Right atrium auricular region (tissue), 2 donors: ENCODE results near the gene TDRD3. TPM values are rescaled to one million over a fixed set of nuclear protein-coding genes. Genes with fewer than 3 reads are reported as not detected.

ENCODE experiments used
- DNase-seq: peaks from one replicate; pipeline ENCODE4 v3.0.0-alpha.2; 2019; ENCODE audit warnings: low spot score
- H3K27ac ChIP-seq, 2 donors: fragments of 200-600 bp; sonication (generic); 1 replicate in 1 of 2; 2 replicates in 1 of 2; pipeline ENCODE4 v1.5.1; 2016 to 2019
- H3K27me3 ChIP-seq, 2 donors: fragments of 200-600 bp; sonication (generic); one replicate each; pipeline versions ENCODE4 v1.5.1 to v1.6.0; 2017 to 2019
- H3K36me3 ChIP-seq: fragments of 200-600 bp; sonication (generic); one replicate; pipeline ENCODE4 v1.5.1; 2016
- H3K4me1 ChIP-seq, 2 donors: fragments of 200-600 bp; sonication (generic); one replicate each; pipeline versions ENCODE4 v1.5.1 to v1.6.0; 2017 to 2019
- H3K4me3 ChIP-seq, 2 donors: fragments of 200-600 bp; sonication (generic); 1 replicate in 1 of 2; 2 replicates in 1 of 2; pipeline ENCODE4 v1.5.1; 2017 to 2019; ENCODE audit warnings: mild to moderate bottlenecking in 1 of 2, moderate library complexity in 1 of 2
- H3K9me3 ChIP-seq, 2 donors: fragments of 200-600 bp; sonication (generic); one replicate each; pipeline ENCODE4 v1.5.1; 2019
- CTCF ChIP-seq, 2 donors: fragments of 200-600 bp; sonication (generic); IDR thresholded peaks; one replicate each; pipeline ENCODE4 v1.5.1; 2019; ENCODE audit warnings: antibody characterized with exemption in 2 of 2
- total RNA-seq, 2 donors: library from RNA; depleted of rRNA; stranded (reverse); fragments of >200 nt; gene quantifications; one replicate each; pipeline ENCODE4 v1.1.0, GENCODE V29; 2016

TDRD3 gene
- total RNA-seq, 2 donors from 2014 or later = 28.3 to 31.4 TPM

DNA sequence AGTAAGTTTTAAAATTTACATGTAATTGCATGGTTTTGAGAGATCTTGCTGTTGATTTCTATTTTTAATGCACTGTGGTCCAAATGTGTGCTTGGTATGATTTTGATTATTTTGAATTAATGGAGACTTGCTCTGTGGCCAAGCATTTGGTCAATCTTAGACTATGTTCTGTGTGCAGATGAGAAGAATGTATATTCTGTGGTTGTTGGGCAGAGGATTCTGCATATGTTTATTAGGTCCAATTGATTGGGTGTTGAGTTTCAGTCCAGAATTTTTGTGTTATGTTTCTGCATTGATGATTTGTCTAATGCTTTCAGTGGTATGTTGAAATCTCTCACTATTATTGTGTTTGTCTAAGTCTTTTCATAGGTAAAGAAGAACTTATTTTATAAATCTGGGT, 82.3 kb downstream of the TDRD3 start:
- no peaks in the 10 kb centered on the region for H3K27me3 ChIP-seq
- no peaks in the 10 kb centered on the region for H3K36me3 ChIP-seq
- H3K27ac ChIP-seq = no peak overlapping the region
- H3K4me1 ChIP-seq = no peaks in the 10 kb centered on the region
- TF ChIP-seq CTCF (IDR thresholded peaks at IDR 0.05) = no peak
- peaks cover 0 to 16% of the 10 kb centered on the region in 2 donors for H3K9me3 ChIP-seq
- H3K4me3 ChIP-seq = no peak overlapping the region
- no peak for DNase-seq

- H3K9me3 ChIP-seq = peaks cover 0 to 7% of the 10 kb centered on the region in 2 donors
- H3K27me3 ChIP-seq = no peaks in the 10 kb centered on the region
- no peaks in the 10 kb centered on the region for H3K4me1 ChIP-seq
- peaks cover 16% of the 10 kb centered on the region for H3K36me3 ChIP-seq
- H3K4me3 ChIP-seq = no peak overlapping the region
- no peak for TF ChIP-seq CTCF (IDR thresholded peaks at IDR 0.05)
- no peak for DNase-seq
- H3K27ac ChIP-seq = no peak overlapping the region
Measured at GRCh38 chr13:60482012-60482411, 85.0 kb downstream of the TDRD3 start.

- peaks cover 0 to 10% of the 10 kb centered on the region in 2 donors for H3K9me3 ChIP-seq
- H3K4me3 ChIP-seq = no peak overlapping the region
- peaks cover 16% of the 10 kb centered on the region for H3K36me3 ChIP-seq
- no peaks in the 10 kb centered on the region for H3K27me3 ChIP-seq
- no peak for TF ChIP-seq CTCF (IDR thresholded peaks at IDR 0.05)
- H3K4me1 ChIP-seq = no peaks in the 10 kb centered on the region
- H3K27ac ChIP-seq = no peak overlapping the region
- DNase-seq = no peak
Measured at GRCh38 chr13:60484865-60485264, 87.8 kb downstream of the TDRD3 start.

DNA sequence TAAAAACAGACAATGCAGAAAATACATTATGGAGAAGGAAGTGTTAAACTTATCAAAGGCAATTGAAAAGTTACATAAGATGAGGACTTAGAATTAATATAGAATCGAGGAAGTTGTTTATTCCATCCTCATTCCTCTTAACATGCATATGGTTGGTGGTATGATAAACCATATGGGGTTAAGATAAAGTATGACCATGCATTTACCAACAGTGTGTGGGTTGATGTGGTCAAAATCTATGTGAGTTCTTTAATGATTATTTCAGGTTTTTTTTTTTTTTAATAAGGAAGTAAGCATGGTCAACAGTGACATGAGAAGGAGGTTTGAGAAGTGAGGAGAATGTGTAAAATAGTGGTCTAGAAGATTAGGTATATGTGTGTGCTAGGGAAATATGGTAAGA, 94.5 kb downstream of the TDRD3 start:
- Histone ChIP-seq H3K9me3 (peaks cover 0 to 5% of the 10 kb centered on the region in 2 donors), H3K36me3 (peaks cover 19% of the 10 kb centered on the region)
- DNase-seq = no peak

GRCh38 chr13:60492187-60492586, 95.2 kb downstream of the TDRD3 start:
- Histone ChIP-seq H3K4me1 (no peaks in the 10 kb centered on the region), H3K27me3 (no peaks in the 10 kb centered on the region), H3K27ac (no peak overlapping the region), H3K36me3 (peaks cover 21% of the 10 kb centered on the region), H3K9me3 (peaks cover 0 to 5% of the 10 kb centered on the region in 2 donors), H3K4me3 (no peak overlapping the region)
- TF ChIP-seq CTCF (IDR thresholded peaks at IDR 0.05) = no peak
- no peak for DNase-seq

More for the DNA sequence above, 94.5 kb downstream of the TDRD3 start:
- H3K27me3 ChIP-seq = no peaks in the 10 kb centered on the region
- H3K4me1 ChIP-seq = no peaks in the 10 kb centered on the region
- no peak overlapping the region for H3K4me3 ChIP-seq
- H3K27ac ChIP-seq = no peak overlapping the region
- no peak for TF ChIP-seq CTCF (IDR thresholded peaks at IDR 0.05)

GRCh38 chr13:60494296-60494695, 97.3 kb downstream of the TDRD3 start:
- H3K9me3 ChIP-seq = no peaks in the 10 kb centered on the region
- no peak overlapping the region for H3K4me3 ChIP-seq
- no peaks in the 10 kb centered on the region for H3K4me1 ChIP-seq
- TF ChIP-seq CTCF (IDR thresholded peaks at IDR 0.05) = no peak
- H3K27ac ChIP-seq = no peak overlapping the region
- no peak for DNase-seq
- peaks cover 23% of the 10 kb centered on the region for H3K36me3 ChIP-seq
- no peaks in the 10 kb centered on the region for H3K27me3 ChIP-seq
